HG02759 (cell line): ENCODE results near the gene ALG5.

ENCODE experiments used
- ATAC-seq: cut with Tn5 transposase; IDR thresholded peaks from one replicate; pipeline ENCODE4 v1.9.1; 2021; ENCODE audit warnings: mild to moderate bottlenecking, moderate library complexity; ENCODE audit not compliant: unreplicated experiment

The ALG5 gene

GRCh38 chr13:36999054-36999714, at the start of gene ALG5:
Gene ALG5 (minus strand): TSS chr13:36999340. CDS start chr13:36999300, 40 bp downstream.
- peak; percentile 72 for ATAC-seq

GRCh38 chr13:37047846-37048245, 48.7 kb upstream of the ALG5 start:
- no peak for ATAC-seq

- no peak for ATAC-seq
Measured at GRCh38 chr13:37047032-37047431, 47.9 kb upstream of the ALG5 start.

- no peak for ATAC-seq
Measured at GRCh38 chr13:37046062-37046461, 46.9 kb upstream of the ALG5 start.

- no peak for ATAC-seq
Measured at GRCh38 chr13:37040789-37041188, 41.6 kb upstream of the ALG5 start.

- no peak for ATAC-seq
Measured at GRCh38 chr13:37039896-37040295, 40.8 kb upstream of the ALG5 start.

GRCh38 chr13:37037241-37037640, 38.1 kb upstream of the ALG5 start:
- no peak for ATAC-seq

GRCh38 chr13:37029617-37030016, 30.5 kb upstream of the ALG5 start:
- ATAC-seq = no peak

- no peak for ATAC-seq
Measured at GRCh38 chr13:37027639-37028038, 28.5 kb upstream of the ALG5 start.

GRCh38 chr13:37026771-37027170, 27.6 kb upstream of the ALG5 start:
- ATAC-seq = no peak

GRCh38 chr13:37023871-37024270, 24.7 kb upstream of the ALG5 start:
- no peak for ATAC-seq

GRCh38 chr13:37014609-37015008, 15.5 kb upstream of the ALG5 start:
- no peak for ATAC-seq

GRCh38 chr13:37011788-37012187, 12.6 kb upstream of the ALG5 start:
- ATAC-seq = no peak

GRCh38 chr13:37011002-37011401, 11.9 kb upstream of the ALG5 start:
- no peak for ATAC-seq

- ATAC-seq = no peak
Measured at GRCh38 chr13:37010424-37010823, 11.3 kb upstream of the ALG5 start.

GRCh38 chr13:37009692-37010091, 10.6 kb upstream of the ALG5 start:
- ATAC-seq = no peak

- no peak for ATAC-seq
Measured at GRCh38 chr13:37001921-37002250, 2.7 kb upstream of the ALG5 start.

GRCh38 chr13:36998624-36999041, 507 bp downstream of the ALG5 start:
- no peak for ATAC-seq

- no peak for ATAC-seq
Measured at GRCh38 chr13:36997716-36998427, 1.3 kb downstream of the ALG5 start.

- ATAC-seq = no peak
Measured at GRCh38 chr13:36992362-36992761, 6.8 kb downstream of the ALG5 start.

GRCh38 chr13:36986462-36987240, 12.5 kb downstream of the ALG5 start:
- ATAC-seq = no peak

GRCh38 chr13:36981156-36981743, 17.9 kb downstream of the ALG5 start:
- no peak for ATAC-seq
